ENCODE measurements around the gene KAZN. TPM values are rescaled to one million over a fixed set of nuclear protein-coding genes. Genes with fewer than 3 reads are reported as not detected.

The KAZN gene
- polyA plus RNA-seq, 1 donor (not counting 4 experiments of a cell fraction or from before 2014, with no cell fraction given), result 5.9 TPM

- dilution Hi-C loops (cut with MboI; ENCODE audit: extremely low pct_ligation_motif_present, low sequenced_read_pairs), result no loop called here
Measured at GRCh38 chr1:14926818-14927575, 328.5 kb downstream of the KAZN start.

GRCh38 chr1:14928412-14928811 lies 329.9 kb downstream of the KAZN start:
- peaks cover 3 to 4% of the 10 kb centered on the region in 2 experiments for H3K36me3 ChIP-seq (ENCODE audit: control insufficient read depth in 2 of 2, extremely low read depth in 1 of 2, insufficient read depth in 2 of 2, low read length in 2 of 2)
- H3K79me2 ChIP-seq (ENCODE audit: control insufficient read depth, insufficient read depth, low read length), result peaks cover 74% of the 10 kb centered on the region
- H3K9ac ChIP-seq (ENCODE audit: control insufficient read depth, extremely low read depth, insufficient read depth, low read length), result no peak overlapping the region
- peaks cover 3% of the 10 kb centered on the region for H3K9me1 ChIP-seq (ENCODE audit: control insufficient read depth, extremely low read depth, insufficient read depth, low read length)
- H2AFZ ChIP-seq (ENCODE audit: control insufficient read depth, low read length), result no peak overlapping the region
- dilution Hi-C loops (cut with MboI; ENCODE audit: extremely low pct_ligation_motif_present, low sequenced_read_pairs), result no loop called here
- DNase-seq (ENCODE audit: low read depth, low spot score), result no peak
- H3K9me3 ChIP-seq (ENCODE audit: control insufficient read depth, low read depth, low read length), result no peaks in the 10 kb centered on the region
- no peak for FAIRE-seq
- no peak overlapping the region for H3K4me2 ChIP-seq (ENCODE audit: control insufficient read depth, extremely low read depth, insufficient read depth, low read depth, low read length)
- H3K27ac ChIP-seq (ENCODE audit: control insufficient read depth, insufficient read depth, low read length), result no peak overlapping the region
- peaks cover 9% of the 10 kb centered on the region for H4K20me1 ChIP-seq (ENCODE audit: control insufficient read depth, extremely low read depth, insufficient read depth, low read length)
- H3K4me3 ChIP-seq (ENCODE audit: control insufficient read depth in 2 of 3, extremely low read depth in 1 of 3, insufficient read depth in 2 of 3, low read depth in 1 of 3, low read length in 3 of 3), result no peak overlapping the region
- H3K27me3 ChIP-seq (ENCODE audit: control insufficient read depth, extremely low read depth, insufficient read depth, low read length), result no peaks in the 10 kb centered on the region
- peaks cover 19% of the 10 kb centered on the region for H3K4me1 ChIP-seq (ENCODE audit: control insufficient read depth, extremely low read depth, insufficient read depth, low read length)
- TF ChIP-seq EZH2 (IDR thresholded peaks at IDR 0.05; ENCODE audit: low read length) (no peak), CTCF (optimal IDR thresholded peaks at IDR 0.05 in 1 of 3, IDR thresholded peaks at IDR 0.05 in 1 of 3, conservative IDR thresholded peaks at IDR 0.05 in 1 of 3; ENCODE audit: extremely low read depth in 1 of 3, insufficient read depth in 2 of 3, low read length in 3 of 3) (no peak)

More at GRCh38 chr1:14926818-14927575, 328.5 kb downstream of the KAZN start:
- no peak overlapping the region for H3K4me2 ChIP-seq (ENCODE audit: control insufficient read depth, extremely low read depth, insufficient read depth, low read depth, low read length)
- peaks cover 64% of the 10 kb centered on the region for H3K79me2 ChIP-seq (ENCODE audit: control insufficient read depth, insufficient read depth, low read length)
- DNase-seq (ENCODE audit: low read depth, low spot score) (no peak), FAIRE-seq (no peak)
- no peaks in the 10 kb centered on the region for H3K9me3 ChIP-seq (ENCODE audit: control insufficient read depth, low read depth, low read length)
- peaks cover 3% of the 10 kb centered on the region for H3K9me1 ChIP-seq (ENCODE audit: control insufficient read depth, extremely low read depth, insufficient read depth, low read length)
- H2AFZ ChIP-seq (ENCODE audit: control insufficient read depth, low read length), result no peak overlapping the region
- H4K20me1 ChIP-seq (ENCODE audit: control insufficient read depth, extremely low read depth, insufficient read depth, low read length), result peaks cover 9% of the 10 kb centered on the region
- H3K27ac ChIP-seq (ENCODE audit: control insufficient read depth, insufficient read depth, low read length), result no peak overlapping the region
- no peak overlapping the region for H3K9ac ChIP-seq (ENCODE audit: control insufficient read depth, extremely low read depth, insufficient read depth, low read length)
- TF ChIP-seq CTCF (optimal IDR thresholded peaks at IDR 0.05 in 1 of 3, IDR thresholded peaks at IDR 0.05 in 1 of 3, conservative IDR thresholded peaks at IDR 0.05 in 1 of 3; ENCODE audit: extremely low read depth in 1 of 3, insufficient read depth in 2 of 3, low read length in 3 of 3), result no peak
- TF ChIP-seq EZH2 (IDR thresholded peaks at IDR 0.05; ENCODE audit: low read length), result no peak
- H3K4me1 ChIP-seq (ENCODE audit: control insufficient read depth, extremely low read depth, insufficient read depth, low read length), result peaks cover 19% of the 10 kb centered on the region
- H3K4me3 ChIP-seq (ENCODE audit: control insufficient read depth in 2 of 3, extremely low read depth in 1 of 3, insufficient read depth in 2 of 3, low read depth in 1 of 3, low read length in 3 of 3), result no peak overlapping the region
- H3K27me3 ChIP-seq (ENCODE audit: control insufficient read depth, extremely low read depth, insufficient read depth, low read length), result no peaks in the 10 kb centered on the region
- H3K36me3 ChIP-seq (ENCODE audit: control insufficient read depth in 2 of 2, extremely low read depth in 1 of 2, insufficient read depth in 2 of 2, low read length in 2 of 2), result peaks cover 1 to 4% of the 10 kb centered on the region in 2 experiments
